MCF 10A (cell line): ENCODE data around the gene AIFM2. TPM values are rescaled to one million over a fixed set of nuclear protein-coding genes. Genes with fewer than 3 reads are reported as not detected.

ENCODE experiments used
- BruUV-seq: library from RNA; stranded (reverse); fragments of 400-500 nt; replicated peaks from 2 replicates; lab custom pipeline; 2021; lab: Mats Ljungman, UMichigan
- CTCF ChIA-PET: fragments of 300-600 bp; sonication (Branson Sonifier 250); formaldehyde crosslinking; extraction: SDS; loops from one replicate; lab custom pipeline; 2021; ENCODE audit warnings: antibody characterized with exemption, inconsistent platforms; lab: Yijun Ruan, JAX
- POLR2A ChIA-PET: fragments of 300-600, 350-650 bp; sonication (Branson Sonifier 250); formaldehyde crosslinking; extraction: SDS; loops from one replicate; lab custom pipeline; 2020; ENCODE audit warnings: antibody characterized with exemption, inconsistent platforms; lab: Yijun Ruan, JAX
- DNase-seq: peaks from one replicate; pipeline ENCODE4 v3.0.0-alpha.2; 2018; ENCODE audit not compliant: unreplicated experiment
- H3K27ac Mint-ChIP-seq: one replicate; pipeline ENCODE4 v1.8.0; 2022; ENCODE audit warnings: mild to moderate bottlenecking, low read depth, mixed read lengths; ENCODE audit not compliant: unreplicated experiment
- H3K27me3 Mint-ChIP-seq: one replicate; pipeline ENCODE4 v1.8.0; 2022; ENCODE audit warnings: mixed read lengths; ENCODE audit not compliant: insufficient read depth, unreplicated experiment
- H3K36me3 Mint-ChIP-seq: one replicate; pipeline ENCODE4 v1.8.0; 2022; ENCODE audit warnings: mild to moderate bottlenecking, moderate library complexity, mixed read lengths; ENCODE audit not compliant: insufficient read depth, unreplicated experiment
- H3K4me1 Mint-ChIP-seq: one replicate; pipeline ENCODE4 v1.8.0; 2022; ENCODE audit warnings: mixed read lengths; ENCODE audit not compliant: insufficient read depth, unreplicated experiment
- H3K4me3 Mint-ChIP-seq: one replicate; pipeline ENCODE4 v1.8.0; 2022; ENCODE audit warnings: mild to moderate bottlenecking, moderate library complexity, mixed read lengths; ENCODE audit not compliant: unreplicated experiment
- H3K9me3 Mint-ChIP-seq: one replicate; pipeline ENCODE4 v1.8.0; 2022; ENCODE audit warnings: mixed read lengths; ENCODE audit not compliant: unreplicated experiment
- CTCF ChIP-seq: fragments of 200-600 bp; IDR thresholded peaks from one replicate; pipeline ENCODE4 v1.8.0; 2022; ENCODE audit warnings: antibody characterized with exemption, mild to moderate bottlenecking; ENCODE audit not compliant: unreplicated experiment
- intact Hi-C: fragments of 100-400 bp; cut with micrococcal nuclease; formaldehyde crosslinking; loops from 2 replicates; pipeline ENCODE4 v1.14.1; 2022
- total RNA-seq: library from RNA; stranded (reverse); gene quantifications from 2 replicates; pipeline ENCODE4 v1.2.3, GENCODE V29; 2022

The AIFM2 gene
- total RNA-seq, 1 experiment from 2014 or later, result 19.2 TPM

DNA sequence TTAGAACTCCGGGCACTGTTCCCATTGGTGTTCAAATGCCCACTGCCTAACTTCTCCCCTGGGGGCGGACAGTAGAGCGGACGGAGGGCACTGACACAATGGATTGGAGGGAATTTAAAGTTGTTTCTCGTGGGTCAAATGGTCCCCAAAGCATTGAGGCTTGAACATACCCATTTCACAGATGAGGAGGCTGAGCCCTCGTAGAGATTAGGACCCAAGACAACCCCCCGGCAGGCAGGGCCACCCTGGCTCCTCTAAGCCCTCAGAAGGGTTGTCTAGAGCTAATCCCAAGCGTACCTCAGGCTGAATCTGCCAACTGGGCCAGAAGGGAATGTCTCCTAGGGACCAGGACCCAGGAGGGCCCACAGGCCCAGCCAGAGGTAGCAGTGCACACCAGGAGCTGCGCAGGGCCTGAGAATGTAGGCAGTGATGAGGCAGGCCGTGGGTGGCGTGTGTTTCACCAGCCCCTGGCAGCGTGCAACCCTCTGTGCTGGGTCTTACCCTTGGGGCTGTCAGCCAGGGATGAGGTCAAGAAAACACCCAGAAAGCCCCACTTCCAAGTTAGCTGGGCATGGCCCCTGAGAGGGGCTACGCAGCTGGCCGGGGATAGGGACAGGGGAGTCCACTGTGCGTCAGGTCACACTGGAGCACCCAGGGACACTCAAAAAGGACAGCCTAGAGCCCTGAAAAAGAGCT, 5.8 kb downstream of the AIFM2 start:
- CTCF ChIA-PET, result interaction anchor here (0.7 to 8.0 kb wide), 2 partner anchors 9 to 19 kb away, joined by 3 to 81 read pairs; partner anchors contain the start of gene TYSND1
- Mint-ChIP-seq H3K27ac (no peak overlapping the region), H3K9me3 (no peaks in the 10 kb centered on the region), H3K4me1 (peaks cover 12% of the 10 kb centered on the region), H3K4me3 (no peak overlapping the region), H3K27me3 (no peaks in the 10 kb centered on the region), H3K36me3 (peaks cover 4% of the 10 kb centered on the region)
- intact Hi-C loops, result no loop called here
- no TSS peak for BruUV-seq
- DNase-seq, result no peak
- TF ChIP-seq CTCF, result no peak
- POLR2A ChIA-PET, result interaction anchor here (0.5 kb wide), 1 partner anchor 19 kb away, joined by 3 read pairs; no protein-coding TSS in a partner anchor

- H3K27me3 Mint-ChIP-seq, result no peaks in the 10 kb centered on the region
- H3K36me3 Mint-ChIP-seq, result peaks cover 6% of the 10 kb centered on the region
- no peaks in the 10 kb centered on the region for H3K9me3 Mint-ChIP-seq
- POLR2A ChIA-PET, result interaction anchor here (0.5 kb wide), 1 partner anchor 20 kb away, joined by 3 read pairs; no protein-coding TSS in a partner anchor
- TF ChIP-seq CTCF, result no peak
- H3K4me3 Mint-ChIP-seq, result no peak overlapping the region
- no peak overlapping the region for H3K27ac Mint-ChIP-seq
- peaks cover 10% of the 10 kb centered on the region for H3K4me1 Mint-ChIP-seq
- BruUV-seq, result no TSS peak
- DNase-seq, result no peak
- CTCF ChIA-PET, result interaction anchor here (0.7 to 8.0 kb wide), 2 partner anchors 9 to 20 kb away, joined by 3 to 81 read pairs; partner anchors contain the start of gene TYSND1
- intact Hi-C loops, result no loop called here
Measured at GRCh38 chr10:70125918-70126552, 6.6 kb downstream of the AIFM2 start.

DNA sequence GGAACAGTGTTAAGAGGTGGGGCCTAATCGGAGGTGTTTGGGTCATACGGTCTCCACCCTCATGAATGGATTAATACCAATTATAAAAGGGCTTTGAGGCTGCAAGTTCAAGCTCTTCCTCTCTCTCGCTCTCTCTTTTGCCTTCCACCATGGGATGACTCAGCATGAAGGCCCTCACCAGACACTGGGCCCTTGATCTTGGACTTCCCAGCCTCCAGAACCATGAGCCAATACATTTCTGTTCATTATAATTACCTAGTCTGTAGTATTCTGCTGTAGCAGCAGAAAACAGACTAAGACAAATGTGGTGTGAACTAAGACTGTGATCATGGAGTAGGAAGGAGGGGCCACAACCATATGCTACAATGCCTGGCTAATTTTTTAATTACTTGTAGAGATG, 7.7 kb downstream of the AIFM2 start:
- no peaks in the 10 kb centered on the region for H3K27me3 Mint-ChIP-seq
- CTCF ChIA-PET, result interaction anchor here (8.0 kb wide), 1 partner anchor 8 kb away, joined by 81 read pairs; no protein-coding TSS in a partner anchor
- no peaks in the 10 kb centered on the region for H3K4me1 Mint-ChIP-seq
- H3K4me3 Mint-ChIP-seq, result no peak overlapping the region
- POLR2A ChIA-PET, result interaction anchor here (1.0 kb wide), 1 partner anchor 20 kb away, joined by 4 read pairs; no protein-coding TSS in a partner anchor
- H3K27ac Mint-ChIP-seq, result no peak overlapping the region
- no peak for DNase-seq
- no peaks in the 10 kb centered on the region for H3K9me3 Mint-ChIP-seq
- BruUV-seq, result no TSS peak
- H3K36me3 Mint-ChIP-seq, result peaks cover 12% of the 10 kb centered on the region
- no peak for TF ChIP-seq CTCF
- intact Hi-C loops, result no loop called here

GRCh38 chr10:70124415-70124814, 8.2 kb downstream of the AIFM2 start:
- intact Hi-C loops, result no loop called here
- H3K9me3 Mint-ChIP-seq, result no peaks in the 10 kb centered on the region
- no peak overlapping the region for H3K27ac Mint-ChIP-seq
- POLR2A ChIA-PET, result no interaction called here
- CTCF ChIA-PET, result interaction anchor here (2.6 to 8.0 kb wide), 2 partner anchors 7 to 22 kb away, joined by 13 to 81 read pairs; partner anchors contain the start of gene TYSND1
- BruUV-seq, result no TSS peak
- H3K4me3 Mint-ChIP-seq, result no peak overlapping the region
- H3K27me3 Mint-ChIP-seq, result no peaks in the 10 kb centered on the region
- TF ChIP-seq CTCF, result no peak
- DNase-seq, result no peak
- H3K4me1 Mint-ChIP-seq, result no peaks in the 10 kb centered on the region
- peaks cover 17% of the 10 kb centered on the region for H3K36me3 Mint-ChIP-seq
